ENCODE results near the gene DOCK11.

DOCK11 gene

GRCh38 chrX:118530219-118530911 lies 34.8 kb downstream of the DOCK11 start:
- DNase-seq (ENCODE audit: low spot score) = no peak

- no peak for DNase-seq (ENCODE audit: low spot score)
Measured at GRCh38 chrX:118534716-118535493, 39.3 kb downstream of the DOCK11 start.

GRCh38 chrX:118536204-118536603 lies 40.6 kb downstream of the DOCK11 start:
- no peak for DNase-seq (ENCODE audit: low spot score)

GRCh38 chrX:118536687-118537461 lies 41.3 kb downstream of the DOCK11 start:
- no peak for DNase-seq (ENCODE audit: low spot score)

GRCh38 chrX:118538386-118538785 lies 42.8 kb downstream of the DOCK11 start:
- no peak for DNase-seq (ENCODE audit: low spot score)

- DNase-seq (ENCODE audit: low spot score) = no peak
Measured at GRCh38 chrX:118540342-118540741, 44.7 kb downstream of the DOCK11 start.

- DNase-seq (ENCODE audit: low spot score) = no peak
Measured at GRCh38 chrX:118541482-118541881, 45.9 kb downstream of the DOCK11 start.

- DNase-seq (ENCODE audit: low spot score) = no peak
Measured at GRCh38 chrX:118545510-118545909, 49.9 kb downstream of the DOCK11 start.

- DNase-seq (ENCODE audit: low spot score) = no peak
Measured at GRCh38 chrX:118548841-118549240, 53.2 kb downstream of the DOCK11 start.

- no peak for DNase-seq (ENCODE audit: low spot score)
Measured at GRCh38 chrX:118550792-118551191, 55.2 kb downstream of the DOCK11 start.

GRCh38 chrX:118551426-118551825 lies 55.8 kb downstream of the DOCK11 start:
- no peak for DNase-seq (ENCODE audit: low spot score)

- peak; percentile 22 for DNase-seq (ENCODE audit: low spot score)
Measured at GRCh38 chrX:118552121-118552900, 56.7 kb downstream of the DOCK11 start.

- no peak for DNase-seq (ENCODE audit: low spot score)
Measured at GRCh38 chrX:118553042-118553710, 57.6 kb downstream of the DOCK11 start.

GRCh38 chrX:118554511-118554910 lies 58.9 kb downstream of the DOCK11 start:
- DNase-seq (ENCODE audit: low spot score) = no peak

- no peak for DNase-seq (ENCODE audit: low spot score)
Measured at GRCh38 chrX:118558926-118559325, 63.3 kb downstream of the DOCK11 start.

- DNase-seq (ENCODE audit: low spot score) = no peak
Measured at GRCh38 chrX:118560489-118560888, 64.9 kb downstream of the DOCK11 start.

- no peak for DNase-seq (ENCODE audit: low spot score)
Measured at GRCh38 chrX:118562582-118563164, 67.1 kb downstream of the DOCK11 start.

- no peak for DNase-seq (ENCODE audit: low spot score)
Measured at GRCh38 chrX:118564498-118564897, 68.9 kb downstream of the DOCK11 start.

GRCh38 chrX:118565853-118566252 lies 70.2 kb downstream of the DOCK11 start:
- DNase-seq (ENCODE audit: low spot score) = no peak

- no peak for DNase-seq (ENCODE audit: low spot score)
Measured at GRCh38 chrX:118566359-118566758, 70.7 kb downstream of the DOCK11 start.

- no peak for DNase-seq (ENCODE audit: low spot score)
Measured at GRCh38 chrX:118569676-118570075, 74.1 kb downstream of the DOCK11 start.

Measured in kidney capillary endothelial cell (primary cell).